NCI-H748 treated with DMSO at 0.1 percent for 48 hours (cell line): ENCODE measurements around the gene TMEM63A.

Experiments
- DNase-seq: peaks from one replicate; lab custom pipeline; 2025; lab: John Stamatoyannopoulos, UW

The TMEM63A gene

GRCh38 chr1:225866981-225867380 lies 15.2 kb downstream of the TMEM63A start:
- no peak for DNase-seq

- no peak for DNase-seq
Observed at GRCh38 chr1:225866061-225866837, 15.9 kb downstream of the TMEM63A start.

GRCh38 chr1:225865514-225865913 lies 16.7 kb downstream of the TMEM63A start:
- DNase-seq: no peak

DNA sequence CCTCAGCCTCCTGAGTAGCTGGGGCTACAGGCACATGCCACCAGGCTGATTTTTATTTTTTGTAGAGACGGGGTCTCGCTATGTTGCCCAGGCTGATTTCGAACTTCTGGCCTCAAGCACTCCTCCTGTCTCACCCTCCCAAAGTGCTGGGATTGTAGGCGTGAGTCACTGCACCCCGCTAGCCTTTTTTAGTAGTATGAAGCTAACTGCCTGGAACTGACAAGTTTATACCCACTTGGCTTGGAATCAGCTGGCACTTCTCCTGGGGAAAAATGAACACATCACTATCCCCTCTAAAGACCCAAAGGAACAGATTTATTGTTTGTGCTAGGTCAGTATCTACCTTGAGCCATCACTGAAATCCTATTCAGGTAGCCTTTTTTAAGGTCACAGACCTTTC lies 19.0 kb downstream of the TMEM63A start:
- DNase-seq: no peak

- DNase-seq: no peak
Observed at GRCh38 chr1:225862581-225862950, 19.6 kb downstream of the TMEM63A start.

- DNase-seq: no peak
Observed at GRCh38 chr1:225861834-225862580, 20.2 kb downstream of the TMEM63A start.

GRCh38 chr1:225860876-225861441 lies 21.2 kb downstream of the TMEM63A start:
- no peak for DNase-seq

- DNase-seq: no peak
Observed at GRCh38 chr1:225860107-225860506, 22.1 kb downstream of the TMEM63A start.

DNA sequence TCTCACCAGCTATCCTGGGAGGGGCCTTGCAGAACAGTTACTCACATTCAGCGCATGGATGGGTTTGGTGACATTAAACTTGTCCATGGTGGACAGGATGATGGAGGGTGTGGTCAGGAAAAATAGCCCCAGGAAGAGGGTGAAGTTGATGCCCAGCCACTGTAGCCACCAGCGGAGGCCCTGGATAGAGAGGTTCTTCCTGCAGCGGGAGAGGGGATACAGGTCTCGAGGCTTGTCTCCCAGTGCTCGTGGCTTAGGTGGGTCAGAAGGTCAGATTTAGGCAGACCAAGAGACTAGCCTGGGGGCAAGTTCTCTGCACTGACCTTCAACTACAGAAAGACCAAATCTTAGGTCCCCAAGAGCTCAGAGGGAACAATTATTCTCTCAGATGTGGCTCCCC lies 23.0 kb downstream of the TMEM63A start:
- DNase-seq: no peak

- no peak for DNase-seq
Observed at GRCh38 chr1:225857256-225857655, 24.9 kb downstream of the TMEM63A start.

GRCh38 chr1:225855503-225856300 lies 26.5 kb downstream of the TMEM63A start:
- DNase-seq: no peak

DNA sequence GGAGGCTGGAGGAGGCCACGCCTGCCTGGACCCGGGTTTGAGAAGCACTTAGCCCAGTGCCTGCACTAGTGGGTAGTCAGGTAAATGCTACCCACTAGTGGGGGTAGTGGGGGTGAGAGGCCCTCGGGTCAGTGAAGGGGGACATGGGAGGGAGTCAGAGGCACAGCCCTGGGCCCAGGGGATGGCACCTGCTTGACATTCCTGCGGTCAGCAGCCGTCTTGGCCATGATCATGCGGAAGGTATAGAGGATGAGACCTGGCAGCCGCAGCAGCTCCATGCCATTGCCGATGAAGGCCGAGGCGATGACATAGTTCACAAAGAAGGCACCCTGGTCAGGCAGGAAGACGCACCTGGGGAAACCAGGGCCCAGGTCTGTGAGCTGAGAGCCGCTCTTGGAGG lies 28.7 kb downstream of the TMEM63A start:
- no peak for DNase-seq

- DNase-seq: no peak
Observed at GRCh38 chr1:225852413-225853124, 29.6 kb downstream of the TMEM63A start.

GRCh38 chr1:225851805-225852204 lies 30.4 kb downstream of the TMEM63A start:
- DNase-seq: no peak

DNA sequence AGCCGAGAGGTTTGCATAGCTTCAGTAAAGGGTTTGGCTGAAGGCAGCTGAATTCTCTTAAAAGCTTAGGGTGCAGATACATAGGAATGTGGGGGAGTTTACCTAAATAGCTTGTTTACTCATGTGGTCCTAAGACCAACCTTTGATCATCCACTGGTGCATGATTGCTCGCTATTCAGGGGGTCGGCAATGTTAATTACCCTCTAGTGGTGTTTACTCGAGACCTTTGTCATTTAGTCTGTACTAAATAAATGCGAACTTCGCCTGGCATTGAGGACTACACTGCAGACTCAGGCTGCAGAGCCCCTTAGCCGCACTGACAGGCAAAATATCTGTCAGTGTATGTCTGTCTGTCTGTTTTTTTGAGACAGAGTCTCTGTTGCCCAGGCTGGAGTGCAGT lies 31.8 kb downstream of the TMEM63A start:
- no peak for DNase-seq

DNA sequence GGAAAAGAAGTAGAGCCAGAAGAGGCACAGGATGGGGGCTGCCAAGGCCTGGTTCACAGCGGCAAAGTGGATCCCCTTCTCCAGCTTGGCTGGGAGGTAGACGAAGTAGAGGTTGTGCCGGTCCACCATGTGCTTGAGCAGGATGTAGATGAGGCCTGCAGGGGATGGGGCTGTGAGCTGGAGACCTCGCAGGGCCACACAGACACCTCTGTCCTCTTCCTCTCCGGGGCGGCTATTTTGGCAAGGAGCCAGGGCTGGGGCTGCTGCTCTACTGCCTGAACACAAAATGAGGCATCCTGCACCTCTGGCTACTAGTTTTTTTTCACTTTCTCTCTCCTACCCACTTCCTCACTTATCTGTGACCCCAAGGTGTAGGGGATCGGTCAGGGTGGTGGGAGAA lies 32.3 kb downstream of the TMEM63A start:
- no peak for DNase-seq

GRCh38 chr1:225848030-225848955 lies 33.9 kb downstream of the TMEM63A start:
- DNase-seq: no peak

GRCh38 chr1:225847610-225848009 lies 34.6 kb downstream of the TMEM63A start:
- DNase-seq: no peak

DNA sequence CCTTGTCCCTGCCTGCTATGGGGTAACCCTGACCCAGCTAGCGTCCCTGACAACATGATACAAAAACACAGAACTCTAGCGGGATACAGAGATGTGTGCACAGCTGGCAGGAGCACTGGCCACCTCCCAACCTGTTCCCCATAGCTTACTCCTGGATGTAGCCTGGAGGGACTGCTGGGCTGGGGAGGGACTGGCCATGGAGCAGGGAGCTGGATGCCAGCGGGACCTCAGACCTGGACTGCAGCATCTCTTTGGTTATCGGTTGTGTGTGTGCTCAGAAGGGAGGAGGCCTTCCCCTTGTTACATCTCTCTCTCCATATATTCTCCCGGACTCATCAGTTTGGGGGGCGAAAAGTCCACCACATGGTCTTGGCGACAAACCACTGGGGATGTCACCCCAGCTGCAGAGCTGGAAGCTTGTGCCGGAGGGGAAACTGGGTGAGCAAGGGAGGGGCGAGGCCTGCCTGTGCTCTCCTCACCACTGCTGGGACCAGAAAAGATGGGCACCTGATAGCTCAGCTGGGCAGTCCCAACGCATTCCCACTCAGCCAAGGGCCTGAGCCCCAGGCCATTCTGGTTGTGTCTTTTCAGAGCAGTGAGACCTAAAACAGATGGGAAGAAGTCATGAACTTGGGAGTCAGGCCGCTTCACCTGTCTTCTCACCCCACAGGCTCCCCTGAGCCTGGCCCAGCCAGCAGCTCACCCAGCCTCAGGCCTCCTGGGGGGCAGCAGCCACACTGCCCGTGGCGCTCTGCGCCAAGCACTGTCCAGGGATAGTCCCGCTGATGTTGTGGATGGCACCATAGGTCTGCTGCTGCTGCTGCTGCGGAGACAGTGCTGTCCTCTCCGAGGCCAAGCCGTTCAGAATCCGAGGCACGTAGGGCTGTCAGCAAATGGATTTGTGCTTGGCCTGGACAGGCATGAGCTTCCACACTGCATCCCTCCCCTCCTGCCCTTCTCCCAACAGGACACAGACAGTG lies 35.6 kb downstream of the TMEM63A start:
- DNase-seq: no peak
